ENCODE data around the gene TEX26. TPM values are rescaled to one million over a fixed set of nuclear protein-coding genes. Genes with fewer than 3 reads are reported as not detected.

Gene TEX26
- polyA plus RNA-seq, 1 of the 3 experiments (the other 2 are of a cell fraction) = not detected

DNA sequence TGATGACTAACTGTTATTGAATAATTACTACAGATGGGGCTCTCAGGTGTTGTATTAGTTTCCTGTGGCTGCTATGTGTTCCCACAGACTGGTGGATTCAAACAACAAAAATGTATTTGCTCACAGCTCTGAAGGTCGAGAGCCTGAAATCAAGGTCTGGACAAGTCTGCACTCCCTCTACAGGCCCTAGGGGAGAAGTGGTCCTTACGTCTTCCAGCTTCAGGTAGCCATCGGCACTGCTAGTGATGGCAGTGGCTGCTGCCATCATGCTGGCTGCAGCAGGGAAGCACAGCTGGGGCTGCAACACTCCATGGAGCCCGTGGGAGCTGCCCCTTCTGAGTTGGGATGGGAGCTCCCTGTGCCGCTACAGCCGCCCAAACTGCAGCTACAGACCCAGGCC, 1.9 kb downstream of the TEX26 start:
- POLR2A ChIA-PET = no interaction called here
- TF ChIP-seq EP300 (IDR thresholded peaks at IDR 0.05; ENCODE audit: borderline replicate concordance in 1 of 2, low read depth in 1 of 2, low read length in 1 of 2) (no peak), TCF12 (IDR thresholded peaks at IDR 0.05) (no peak), POLR2AphosphoS5 (IDR thresholded peaks at IDR 0.05; ENCODE audit: low read depth, low read length) (no peak), RXRA (IDR thresholded peaks at IDR 0.05; ENCODE audit: borderline replicate concordance, low read depth) (no peak), FOXJ3 (CRISPR knock-in tag; IDR thresholded peaks at IDR 0.05) (no peak), MXI1 (IDR thresholded peaks at IDR 0.05; ENCODE audit: low read depth, low read length) (no peak), SIN3A (IDR thresholded peaks at IDR 0.05; ENCODE audit: borderline replicate concordance, low read depth, low read length) (no peak), EZH2phosphoT487 (IDR thresholded peaks at IDR 0.05; ENCODE audit: borderline replicate concordance, low read depth) (no peak), MAX (IDR thresholded peaks at IDR 0.05; ENCODE audit: low read depth) (no peak), GATA2 (CRISPR knock-in tag; IDR thresholded peaks at IDR 0.05) (no peak), YY1 (IDR thresholded peaks at IDR 0.05; ENCODE audit: low read depth) (no peak), TAF1 (IDR thresholded peaks at IDR 0.05; ENCODE audit: borderline replicate concordance, low read depth, low read length) (no peak), GABPA (IDR thresholded peaks at IDR 0.05; ENCODE audit: low read depth) (no peak), SMC3 (IDR thresholded peaks at IDR 0.05; ENCODE audit: low read depth, low read length) (no peak), NRF1 (IDR thresholded peaks at IDR 0.05; ENCODE audit: low read depth, low read length) (no peak), TEAD4 (IDR thresholded peaks at IDR 0.05; ENCODE audit: borderline replicate concordance, insufficient read depth) (no peak)
- TF ChIP-seq, protein P1, sequence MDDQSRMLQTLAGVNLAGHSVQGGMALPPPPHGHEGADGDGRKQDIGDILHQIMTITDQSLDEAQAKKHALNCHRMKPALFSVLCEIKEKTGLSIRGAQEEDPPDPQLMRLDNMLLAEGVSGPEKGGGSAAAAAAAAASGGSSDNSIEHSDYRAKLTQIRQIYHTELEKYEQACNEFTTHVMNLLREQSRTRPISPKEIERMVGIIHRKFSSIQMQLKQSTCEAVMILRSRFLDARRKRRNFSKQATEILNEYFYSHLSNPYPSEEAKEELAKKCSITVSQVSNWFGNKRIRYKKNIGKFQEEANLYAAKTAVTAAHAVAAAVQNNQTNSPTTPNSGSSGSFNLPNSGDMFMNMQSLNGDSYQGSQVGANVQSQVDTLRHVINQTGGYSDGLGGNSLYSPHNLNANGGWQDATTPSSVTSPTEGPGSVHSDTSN (IDR thresholded peaks at IDR 0.05) = no peak

DNA sequence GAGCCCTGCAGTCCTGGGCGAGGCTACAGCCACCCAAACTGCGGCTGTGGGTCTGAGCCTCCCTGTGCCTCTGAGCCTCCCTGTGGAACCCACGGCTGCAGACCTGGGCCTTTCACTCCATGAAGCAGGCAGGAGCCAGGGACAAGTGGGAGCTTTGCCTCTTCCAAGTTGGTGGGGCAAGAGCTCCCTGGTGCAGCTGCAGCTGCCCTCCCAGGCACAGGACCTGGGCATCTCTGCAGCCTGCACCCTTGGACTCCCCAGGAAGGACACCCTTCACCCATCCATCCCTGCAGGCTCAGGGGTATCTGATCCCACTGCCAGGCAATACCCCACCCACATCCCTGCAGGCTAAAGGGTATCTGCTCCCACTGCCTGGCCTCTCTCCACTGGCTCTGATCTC, 2.3 kb downstream of the TEX26 start:
- Histone ChIP-seq H3K4me1 (ENCODE audit: control insufficient read depth in 1 of 2, insufficient read depth in 2 of 2, low read depth in 1 of 2, low read length in 1 of 2) (no peaks in the 10 kb centered on the region), H3K36me3 (replicated peaks in 1 of 2; ENCODE audit: control insufficient read depth in 1 of 2, insufficient read depth in 2 of 2, low read length in 1 of 2) (no peaks in the 10 kb centered on the region), H2AFZ (ENCODE audit: low read depth) (no peak overlapping the region), H3K9me2 (no peaks in the 10 kb centered on the region), H3F3A (replicated peaks; ENCODE audit: insufficient read depth) (no peaks in the 10 kb centered on the region), H3K79me2 (ENCODE audit: insufficient read depth) (no peaks in the 10 kb centered on the region), H3K4me3 (ENCODE audit: low read depth in 2 of 2, low read length in 1 of 2) (no peak overlapping the region), H3K27me3 (ENCODE audit: insufficient read depth) (no peaks in the 10 kb centered on the region), H3K4me2 (no peak overlapping the region), H3K27ac (ENCODE audit: low read depth in 2 of 2, low read length in 1 of 2) (no peak overlapping the region), H4K20me1 (ENCODE audit: insufficient read depth) (no peaks in the 10 kb centered on the region), H3K9me3 (no peaks in the 10 kb centered on the region), H3K9ac (no peak overlapping the region)
- ChIA-PET CTCF (interaction anchor here (1.1 kb wide), 2 partner anchors 12 to 14 kb away, joined by 3 read pairs; no protein-coding TSS in a partner anchor), POLR2A (no interaction called here)
- no peak for DNase-seq
- TF ChIP-seq GATA2 (CRISPR knock-in tag; IDR thresholded peaks at IDR 0.05) = no peak
- TF ChIP-seq TCF12 (IDR thresholded peaks at IDR 0.05) = no peak
- no peak for TF ChIP-seq MAX (IDR thresholded peaks at IDR 0.05; ENCODE audit: low read depth)
- no peak for TF ChIP-seq IRF3 (IDR thresholded peaks at IDR 0.05; ENCODE audit: low read depth, low read length)
- TF ChIP-seq FOXJ3 (CRISPR knock-in tag; IDR thresholded peaks at IDR 0.05) = no peak
- TF ChIP-seq ELF1 (IDR thresholded peaks at IDR 0.05) = no peak
- no peak for TF ChIP-seq MEF2A (IDR thresholded peaks at IDR 0.05; ENCODE audit: borderline replicate concordance, low read depth)
- no peak for TF ChIP-seq SIN3A (IDR thresholded peaks at IDR 0.05; ENCODE audit: borderline replicate concordance, low read depth, low read length)
- no peak for TF ChIP-seq SMC3 (IDR thresholded peaks at IDR 0.05; ENCODE audit: low read depth, low read length)
- TF ChIP-seq ZBTB33 (IDR thresholded peaks at IDR 0.05; ENCODE audit: borderline replicate concordance, low read depth) = no peak
- TF ChIP-seq FOSL2 (IDR thresholded peaks at IDR 0.05; ENCODE audit: borderline replicate concordance, low read depth) = no peak
- no peak for TF ChIP-seq EZH2phosphoT487 (IDR thresholded peaks at IDR 0.05; ENCODE audit: borderline replicate concordance, low read depth)
- 100% methylated on average over 1 of the region's 3 CpGs for WGBS (ENCODE audit: low lambda C conversion rate)

More for the DNA sequence above, 1.9 kb downstream of the TEX26 start:
- Histone ChIP-seq H4K20me1 (ENCODE audit: insufficient read depth) (no peaks in the 10 kb centered on the region), H3K4me1 (ENCODE audit: control insufficient read depth in 1 of 2, insufficient read depth in 2 of 2, low read depth in 1 of 2, low read length in 1 of 2) (no peaks in the 10 kb centered on the region), H2AFZ (ENCODE audit: low read depth) (no peak overlapping the region), H3K36me3 (replicated peaks in 1 of 2; ENCODE audit: control insufficient read depth in 1 of 2, insufficient read depth in 2 of 2, low read length in 1 of 2) (no peaks in the 10 kb centered on the region), H3K4me3 (ENCODE audit: low read depth in 2 of 2, low read length in 1 of 2) (no peak overlapping the region), H3K27ac (ENCODE audit: low read depth in 2 of 2, low read length in 1 of 2) (no peak overlapping the region), H3K27me3 (ENCODE audit: insufficient read depth) (no peaks in the 10 kb centered on the region), H3K9me2 (no peaks in the 10 kb centered on the region), H3K79me2 (ENCODE audit: insufficient read depth) (no peaks in the 10 kb centered on the region), H3K4me2 (no peak overlapping the region), H3F3A (replicated peaks; ENCODE audit: insufficient read depth) (no peaks in the 10 kb centered on the region), H3K9ac (no peak overlapping the region), H3K9me3 (no peaks in the 10 kb centered on the region)
- WGBS (ENCODE audit: low lambda C conversion rate) = 55% methylated on average over 2 of the region's 6 CpGs
- DNase-seq = no peak
- CTCF ChIA-PET = interaction anchor here (1.0 to 1.1 kb wide), 3 partner anchors 12 to 113 kb away, joined by 3 read pairs; no protein-coding TSS in a partner anchor

All from SK-N-SH (cell line).